ENCODE measurements around the gene IRAK3. TPM values are rescaled to one million over a fixed set of nuclear protein-coding genes. Genes with fewer than 3 reads are reported as not detected.

IRAK3 gene
- total RNA-seq, 4 donors from 2014 or later = 4.3 to 7.8 (median 5.4) TPM

DNA sequence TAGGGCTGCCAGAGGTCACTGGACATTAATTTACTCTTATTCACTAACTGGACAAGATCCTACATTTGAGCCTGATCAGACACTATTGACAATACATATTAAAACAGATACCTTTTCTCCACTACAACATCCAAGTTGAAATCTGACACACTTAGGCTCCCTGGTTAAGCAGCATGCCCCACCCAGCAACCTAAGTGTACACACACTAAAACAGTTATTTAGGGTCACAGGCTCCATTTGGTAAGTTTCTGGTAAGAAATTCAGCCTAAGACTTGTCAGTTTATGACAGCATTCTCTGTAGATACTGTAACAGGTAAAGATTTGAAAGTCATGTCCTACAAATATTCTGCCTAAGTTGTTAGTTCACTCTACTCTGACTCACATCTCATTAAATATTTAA is 46.2 kb upstream of the IRAK3 start:
- DNase-seq (no peak), ATAC-seq (no peak)
- H3K4me3 ChIP-seq = no peak overlapping the region
- H3K27ac ChIP-seq = no peak overlapping the region
- TF ChIP-seq POLR2A (IDR thresholded peaks at IDR 0.05) (no peak), CTCF (IDR thresholded peaks at IDR 0.05 in 4 of 5, conservative IDR thresholded peaks at IDR 0.05 in 1 of 5) (no peak)
- H3K4me1 ChIP-seq = peaks cover 0 to 25% of the 10 kb centered on the region in 2 donors
- H3K36me3 ChIP-seq = peaks cover 0 to 51% of the 10 kb centered on the region in 2 donors
- H3K9me3 ChIP-seq = peaks cover 0 to 13% (median 0%) of the 10 kb centered on the region in 3 donors
- no peaks in the 10 kb centered on the region for H3K27me3 ChIP-seq
- in situ Hi-C loops (cut with MboI; ENCODE audit: low sequenced_read_pairs in 4 of 4) = loop anchor here in 1 of 4 donors (25.0 kb wide), 1 partner anchor 269 kb away; no protein-coding TSS in a partner anchor
- intact Hi-C loops (cut with DNase I; ENCODE audit: low total_unique reads) = loop anchor here (10.0 kb wide), 1 partner anchor 272 kb away; no protein-coding TSS in a partner anchor

DNA sequence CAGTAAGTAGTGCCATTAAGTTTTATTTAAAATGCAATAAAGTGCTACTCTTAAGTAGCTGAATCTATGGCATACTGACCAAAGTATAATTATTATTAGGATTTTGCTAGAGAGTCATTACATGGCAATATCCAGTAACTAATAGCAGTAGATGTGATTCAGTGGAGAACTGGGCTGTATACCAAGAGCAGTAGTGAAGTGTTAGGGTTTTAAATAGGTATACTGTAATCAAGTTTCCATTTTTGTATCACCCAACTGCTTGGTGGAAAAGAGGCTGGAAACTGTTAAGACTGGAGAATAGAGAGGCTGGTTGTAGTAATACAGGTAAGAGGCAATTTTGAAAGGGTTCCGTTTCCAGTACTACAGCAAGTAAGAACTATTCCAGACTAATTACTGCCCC is 45.1 kb upstream of the IRAK3 start:
- ATAC-seq = no peak
- no peak for DNase-seq
- peaks cover 0 to 13% (median 0%) of the 10 kb centered on the region in 3 donors for H3K9me3 ChIP-seq
- intact Hi-C loops (cut with DNase I; ENCODE audit: low total_unique reads) (loop anchor here (2.0 to 10.0 kb wide), 2 partner anchors 25 to 271 kb away; partner anchors contain the start of gene TMBIM4), in situ Hi-C loops (cut with MboI; ENCODE audit: low sequenced_read_pairs in 4 of 4) (loop anchor here in 1 of 4 donors (25.0 kb wide), 1 partner anchor 268 kb away; no protein-coding TSS in a partner anchor)
- peaks cover 0 to 25% of the 10 kb centered on the region in 2 donors for H3K4me1 ChIP-seq
- peaks cover 0 to 46% of the 10 kb centered on the region in 2 donors for H3K36me3 ChIP-seq
- no peak overlapping the region for H3K27ac ChIP-seq
- no peak overlapping the region for H3K4me3 ChIP-seq
- TF ChIP-seq CTCF (IDR thresholded peaks at IDR 0.05 in 4 of 5, conservative IDR thresholded peaks at IDR 0.05 in 1 of 5) (no peak), POLR2A (IDR thresholded peaks at IDR 0.05) (no peak)
- H3K27me3 ChIP-seq = no peaks in the 10 kb centered on the region

GRCh38 chr12:66144791-66145754 is 43.9 kb upstream of the IRAK3 start:
- Histone ChIP-seq H3K36me3 (peaks cover 0 to 38% of the 10 kb centered on the region in 2 donors), H3K4me1 (peaks cover 0 to 25% of the 10 kb centered on the region in 2 donors), H3K9me3 (peaks cover 0 to 13% (median 0%) of the 10 kb centered on the region in 3 donors), H3K27me3 (no peaks in the 10 kb centered on the region), H3K27ac (peak overlapping the region; percentile 8 to 39 (median 28)), H3K4me3 (no peak overlapping the region)
- intact Hi-C loops (cut with DNase I; ENCODE audit: low total_unique reads) = loop anchor here (2.0 to 10.0 kb wide), 3 partner anchors 24 to 547 kb away; partner anchors contain the start of gene TMBIM4
- TF ChIP-seq CTCF (IDR thresholded peaks at IDR 0.05 in 4 of 5, conservative IDR thresholded peaks at IDR 0.05 in 1 of 5) (peak; percentile 15 to 54 (median 44)), POLR2A (IDR thresholded peaks at IDR 0.05) (no peak)
- in situ Hi-C loops (cut with MboI; ENCODE audit: low sequenced_read_pairs in 4 of 4) = loop anchor here in 1 of 4 donors (25.0 kb wide), 1 partner anchor 267 kb away; no protein-coding TSS in a partner anchor
- DNase-seq (peak; percentile 10 to 24), ATAC-seq (peak; percentile 81 to 90)

- Histone ChIP-seq H3K4me1 (peaks cover 0 to 9% of the 10 kb centered on the region in 2 donors), H3K4me3 (no peak overlapping the region), H3K36me3 (peaks cover 0 to 12% of the 10 kb centered on the region in 2 donors), H3K27me3 (no peaks in the 10 kb centered on the region), H3K9me3 (no peaks in the 10 kb centered on the region), H3K27ac (no peak overlapping the region)
- no peak for TF ChIP-seq POLR2A (IDR thresholded peaks at IDR 0.05)
- TF ChIP-seq CTCF (IDR thresholded peaks at IDR 0.05 in 4 of 5, conservative IDR thresholded peaks at IDR 0.05 in 1 of 5) = no peak
- intact Hi-C loops (cut with DNase I; ENCODE audit: low total_unique reads) = loop anchor here (5.0 to 10.0 kb wide), 3 partner anchors 85 to 542 kb away; no protein-coding TSS in a partner anchor
- ATAC-seq (no peak), DNase-seq (peak in 1 of 2 donors; percentile 35)
- in situ Hi-C loops (cut with MboI; ENCODE audit: low sequenced_read_pairs in 4 of 4) = loop anchor here in 1 of 4 donors (25.0 kb wide), 2 partner anchors 162 to 262 kb away; partner anchors contain the start of gene HELB
These were observed 39.2 kb upstream of the IRAK3 start for GRCh38 chr12:66149702-66150398.

All from gastrocnemius medialis (tissue), 4 donors.